ENCODE measurements around the gene SLC26A8.
"Not testable (repeated sequence)": the region's sequence is repeated elsewhere in the genome, so short reads cannot be mapped to it uniquely, and the experiment has no call there.

The SLC26A8 gene

GRCh38 chr6:36000451-36000850 lies 24.0 kb downstream of the SLC26A8 start:
- DNase-seq, result no peak

GRCh38 chr6:35993150-35993549 lies 31.3 kb downstream of the SLC26A8 start:
- no peak for DNase-seq

GRCh38 chr6:35988047-35988446 lies 36.4 kb downstream of the SLC26A8 start:
- not testable (repeated sequence) for DNase-seq

- DNase-seq, result no peak
Measured at GRCh38 chr6:35984701-35985100, 39.7 kb downstream of the SLC26A8 start.

- no peak for DNase-seq
Measured at GRCh38 chr6:35980991-35981645, 43.3 kb downstream of the SLC26A8 start.

GRCh38 chr6:35980126-35980525 lies 44.3 kb downstream of the SLC26A8 start:
- DNase-seq, result not testable (repeated sequence)

- peak in 1 of 2 experiments; percentile 16 for DNase-seq
Measured at GRCh38 chr6:35977308-35977707, 47.1 kb downstream of the SLC26A8 start.

GRCh38 chr6:35973670-35974222 lies 50.7 kb downstream of the SLC26A8 start:
- DNase-seq, result no peak

GRCh38 chr6:35972471-35973367 lies 51.7 kb downstream of the SLC26A8 start:
- DNase-seq, result peak; percentile 90 to 95

- DNase-seq, result no peak
Measured at GRCh38 chr6:35970181-35970580, 54.3 kb downstream of the SLC26A8 start.

- DNase-seq, result no peak
Measured at GRCh38 chr6:35969646-35970045, 54.8 kb downstream of the SLC26A8 start.

GRCh38 chr6:35968821-35969220 lies 55.6 kb downstream of the SLC26A8 start:
- DNase-seq, result no peak

- DNase-seq, result no peak
Measured at GRCh38 chr6:35967076-35967774, 57.2 kb downstream of the SLC26A8 start.

- DNase-seq, result no peak
Measured at GRCh38 chr6:35962779-35963560, 61.5 kb downstream of the SLC26A8 start.

GRCh38 chr6:35960187-35960586 lies 64.3 kb downstream of the SLC26A8 start:
- DNase-seq, result no peak

- DNase-seq, result no peak
Measured at GRCh38 chr6:35955970-35956369, 68.5 kb downstream of the SLC26A8 start.

- no peak for DNase-seq
Measured at GRCh38 chr6:35955521-35955920, 68.9 kb downstream of the SLC26A8 start.

- DNase-seq, result no peak
Measured at GRCh38 chr6:35955071-35955470, 69.4 kb downstream of the SLC26A8 start.

GRCh38 chr6:35954333-35954732 lies 70.1 kb downstream of the SLC26A8 start:
- no peak for DNase-seq

- DNase-seq, result peak in 1 of 2 experiments; percentile 12
Measured at GRCh38 chr6:35948725-35949124, 75.7 kb downstream of the SLC26A8 start.

GRCh38 chr6:35945650-35946025 lies 78.8 kb downstream of the SLC26A8 start:
- DNase-seq, result no peak

GRCh38 chr6:35943390-35943789 lies 81.1 kb downstream of the SLC26A8 start:
- no peak for DNase-seq

Data from NCI-H446 (cell line).